Measurements from ENCODE around the gene PLCB1.

The PLCB1 gene

GRCh38 chr20:8303651-8304050, 171.6 kb downstream of the PLCB1 start:
- no peak for DNase-seq (ENCODE audit: low read depth)

- no peak for DNase-seq (ENCODE audit: low read depth)
Observed at GRCh38 chr20:8304124-8304816, 172.2 kb downstream of the PLCB1 start.

- peak; percentile 51 for DNase-seq (ENCODE audit: low read depth)
Observed at GRCh38 chr20:8305449-8305978, 173.4 kb downstream of the PLCB1 start.

DNA sequence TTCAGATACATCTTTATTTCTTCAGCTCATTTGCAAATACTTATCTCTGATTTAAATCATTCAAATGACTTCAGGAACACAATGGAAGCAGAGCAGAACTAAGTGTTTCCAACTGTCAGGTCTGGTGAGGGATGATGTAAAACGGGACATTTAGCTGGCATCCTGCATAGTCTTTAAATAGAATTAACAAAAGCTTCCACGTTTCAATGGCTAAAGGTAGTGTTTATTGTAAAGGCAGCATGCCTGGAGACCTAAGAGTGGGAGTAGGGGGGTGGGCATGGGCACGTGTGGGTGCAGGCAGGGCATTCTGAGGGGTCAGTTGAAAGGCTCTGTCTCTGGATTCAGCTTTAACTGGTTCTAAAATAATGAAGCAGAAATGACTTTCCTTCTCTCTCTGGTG, 174.9 kb downstream of the PLCB1 start:
- DNase-seq (ENCODE audit: low read depth) = no peak

DNA sequence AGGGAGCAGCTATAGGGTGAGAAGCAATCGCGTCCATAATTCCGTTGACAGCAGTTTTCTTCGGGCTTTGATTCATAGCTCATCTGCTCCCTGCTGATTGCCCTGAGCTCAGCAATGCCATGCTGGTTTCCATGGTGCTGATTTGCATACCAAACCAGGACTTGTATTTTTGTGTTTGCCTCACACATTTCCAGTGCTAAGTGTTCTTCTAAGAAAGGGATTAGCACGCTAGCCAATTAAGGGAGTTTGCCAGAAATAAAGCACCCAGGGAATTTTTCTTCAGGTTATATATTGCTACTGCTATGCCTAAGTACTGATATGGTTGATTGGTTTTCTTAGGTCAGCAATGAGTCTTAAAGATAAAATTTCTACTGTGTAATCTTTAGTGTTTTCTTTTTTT, 177.6 kb downstream of the PLCB1 start:
- no peak for DNase-seq (ENCODE audit: low read depth)

DNA sequence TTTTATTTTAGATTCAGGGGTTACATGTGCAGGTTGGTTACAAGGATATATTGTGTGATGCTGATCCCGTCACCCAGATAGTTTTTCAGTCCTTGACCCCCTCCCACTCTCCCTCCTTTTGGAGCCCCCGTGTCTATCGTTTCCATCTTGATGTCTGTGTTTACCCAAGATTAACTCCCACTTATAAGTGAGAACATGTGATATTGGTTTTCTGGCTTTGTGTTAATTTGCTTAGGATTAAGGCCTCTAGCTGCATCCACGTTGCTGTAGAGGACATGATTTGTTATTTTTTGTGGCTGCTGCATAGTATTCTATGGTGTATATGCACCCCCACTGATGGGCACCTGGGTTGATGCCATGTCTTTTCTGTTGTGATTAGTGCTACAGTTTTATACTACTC, 178.6 kb downstream of the PLCB1 start:
- DNase-seq (ENCODE audit: low read depth) = no peak

DNA sequence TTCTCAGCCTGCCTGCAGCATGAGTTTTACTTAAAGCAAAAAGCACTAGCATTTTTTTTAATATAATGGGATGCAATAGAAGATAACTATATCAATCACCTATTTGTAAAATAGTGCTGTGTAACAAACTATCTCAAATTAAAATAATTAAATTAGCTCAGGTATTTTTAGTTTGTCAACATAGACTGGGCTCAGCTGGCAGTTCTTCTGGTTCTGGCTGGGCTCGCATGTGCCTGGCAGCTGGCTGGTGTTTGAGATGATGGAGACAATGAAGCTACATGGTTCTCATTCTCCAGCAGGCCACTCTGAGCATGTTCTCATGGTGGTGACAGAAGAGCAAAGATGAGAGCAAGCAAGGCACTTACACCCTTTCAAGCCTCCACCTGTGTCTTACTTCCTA, 181.0 kb downstream of the PLCB1 start:
- DNase-seq (ENCODE audit: low read depth) = no peak

- DNase-seq (ENCODE audit: low read depth) = no peak
Observed at GRCh38 chr20:8315639-8316573, 183.8 kb downstream of the PLCB1 start.

GRCh38 chr20:8317448-8317847, 185.4 kb downstream of the PLCB1 start:
- no peak for DNase-seq (ENCODE audit: low read depth)

DNA sequence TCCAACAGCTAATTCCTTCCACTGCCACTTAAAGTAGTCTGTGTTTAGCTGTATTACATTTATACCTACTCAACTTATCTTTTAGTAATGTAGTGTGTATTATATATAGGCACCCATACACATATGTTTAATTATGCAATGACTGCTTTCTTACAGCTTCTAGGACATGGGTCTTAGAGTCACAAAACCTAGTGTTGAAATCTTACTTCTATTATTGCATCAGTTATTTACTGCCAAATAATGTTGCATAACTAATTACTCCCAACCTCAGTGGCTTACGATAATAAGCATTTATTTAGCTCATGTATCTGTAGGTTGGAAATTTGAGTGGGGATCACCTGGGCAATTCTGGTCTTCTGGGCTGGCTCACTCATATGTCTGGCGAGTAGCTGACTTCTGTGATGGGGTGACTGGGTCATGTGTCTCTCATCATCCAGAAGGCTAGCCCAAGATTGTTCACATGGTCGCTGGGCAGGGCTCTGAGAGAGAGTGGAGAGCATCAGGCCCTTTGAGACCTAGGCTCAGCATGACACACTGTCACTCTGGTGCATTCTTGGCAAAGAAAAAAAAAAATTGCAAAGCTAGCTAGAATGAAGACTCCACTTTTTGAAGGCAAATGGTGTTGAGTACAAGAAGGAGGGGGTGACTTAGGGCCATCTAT, 187.0 kb downstream of the PLCB1 start:
- DNase-seq (ENCODE audit: low read depth) = no peak

- no peak for DNase-seq (ENCODE audit: low read depth)
Observed at GRCh38 chr20:8320306-8320705, 188.2 kb downstream of the PLCB1 start.

GRCh38 chr20:8321001-8321400, 188.9 kb downstream of the PLCB1 start:
- no peak for DNase-seq (ENCODE audit: low read depth)

DNA sequence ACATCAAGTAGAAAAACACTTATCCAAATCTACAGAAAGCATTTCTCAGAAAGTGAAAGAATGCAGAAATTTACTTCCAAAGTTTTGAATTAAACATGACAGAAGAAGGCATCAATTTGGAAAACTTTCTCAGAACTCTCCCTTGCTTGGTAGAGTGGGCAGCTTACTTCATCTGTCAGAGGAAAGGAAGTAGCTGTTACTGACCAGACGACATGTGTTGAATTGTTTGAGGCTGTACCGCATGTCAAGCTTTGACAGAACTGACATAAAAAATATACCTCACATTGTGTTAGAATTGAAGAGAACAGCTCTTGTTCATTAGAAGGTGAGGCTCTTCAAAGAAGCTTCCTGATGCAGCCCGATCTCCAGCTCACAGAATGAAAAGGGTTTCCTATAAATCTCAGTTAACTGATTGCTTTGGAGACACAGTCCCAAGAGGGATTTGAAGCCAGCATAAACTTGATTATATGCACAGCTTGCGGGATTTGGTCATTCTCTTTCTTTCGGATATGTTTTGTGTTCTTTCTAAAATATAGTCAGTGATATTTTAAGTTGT, 190.7 kb downstream of the PLCB1 start:
- no peak for DNase-seq (ENCODE audit: low read depth)

GRCh38 chr20:8326191-8326590, 194.1 kb downstream of the PLCB1 start:
- no peak for DNase-seq (ENCODE audit: low read depth)

GRCh38 chr20:8326899-8327298, 194.8 kb downstream of the PLCB1 start:
- no peak for DNase-seq (ENCODE audit: low read depth)

- no peak for DNase-seq (ENCODE audit: low read depth)
Observed at GRCh38 chr20:8328189-8328588, 196.1 kb downstream of the PLCB1 start.

- no peak for DNase-seq (ENCODE audit: low read depth)
Observed at GRCh38 chr20:8330319-8330784, 198.3 kb downstream of the PLCB1 start.

DNA sequence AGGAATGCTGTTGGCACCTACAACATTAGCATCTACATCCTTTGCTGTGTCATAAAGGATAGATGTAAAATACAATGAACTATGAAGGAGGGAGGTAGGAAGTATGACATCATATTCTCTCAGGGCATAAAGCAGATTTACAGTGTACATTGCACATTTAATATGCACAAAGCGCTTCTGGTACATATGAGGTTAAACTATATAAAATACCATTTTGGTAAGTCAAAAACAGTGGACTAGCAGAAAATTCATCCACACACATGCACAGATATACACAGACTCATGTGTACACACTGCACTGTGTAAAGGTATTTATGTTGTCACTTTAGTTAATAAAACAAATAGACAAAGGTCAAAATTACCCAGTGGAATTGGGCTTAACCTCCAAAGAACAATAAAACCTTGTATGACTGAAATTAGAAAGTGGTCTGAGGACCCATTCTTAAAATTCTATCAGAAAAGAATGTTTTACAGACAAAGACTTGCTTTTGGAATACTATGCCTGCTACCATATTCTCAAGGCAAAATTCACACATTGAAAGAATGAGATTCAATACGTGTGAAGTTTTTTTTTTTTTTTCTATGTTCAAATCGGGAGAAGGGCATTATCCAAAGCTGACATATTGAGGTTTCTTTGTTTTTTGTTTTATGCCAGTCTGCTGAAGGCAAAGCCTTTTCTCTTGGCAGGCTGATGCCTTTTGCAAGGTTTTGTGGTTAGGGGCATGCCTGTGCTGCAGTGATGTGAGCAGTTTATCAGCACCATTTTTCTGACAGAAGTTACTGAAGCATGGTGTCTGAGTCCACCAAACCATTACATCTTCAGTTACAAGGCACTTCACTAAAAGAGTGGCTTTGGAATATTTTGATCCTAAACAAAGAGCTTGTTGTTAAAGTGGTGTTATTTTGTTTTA, 199.0 kb downstream of the PLCB1 start:
- no peak for DNase-seq (ENCODE audit: low read depth)

GRCh38 chr20:8331740-8332412, 199.8 kb downstream of the PLCB1 start:
- DNase-seq (ENCODE audit: low read depth) = no peak

DNA sequence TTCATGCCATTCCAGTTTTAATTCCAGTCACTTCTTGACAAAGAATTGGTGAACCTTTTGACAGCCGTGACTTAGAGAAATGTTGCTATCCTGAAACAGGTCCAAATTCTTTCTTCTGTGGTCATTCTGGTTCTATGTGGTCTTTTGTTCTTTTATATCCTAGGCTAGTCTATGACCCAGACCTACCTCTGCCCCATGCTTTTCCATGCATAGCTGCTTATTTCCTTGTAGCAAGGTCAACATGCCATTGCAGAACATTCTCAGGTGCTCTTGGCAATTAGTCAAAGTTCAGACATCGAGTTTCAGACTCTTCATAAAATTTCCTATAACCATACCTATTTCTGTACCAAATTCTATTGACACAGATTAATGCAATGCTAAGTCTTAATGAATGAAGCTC, 202.6 kb downstream of the PLCB1 start:
- DNase-seq (ENCODE audit: low read depth) = no peak

All from activated T-helper 1 cell treated with Interleukin-2 at 50 U/mL for 16 hours (primary cell).